GM18505 (cell line): Measurements from ENCODE around the gene PHLPP2.

ENCODE experiments used
- ATAC-seq: cut with Tn5 transposase; IDR thresholded peaks from one replicate; pipeline ENCODE4 v1.9.1; 2021; ENCODE audit not compliant: unreplicated experiment
- POLR2A ChIP-seq: IDR thresholded peaks from 4 replicates; pipeline ENCODE4 v1.6.1; 2011; ENCODE audit warnings: borderline replicate concordance; ENCODE audit not compliant: insufficient read depth, insufficient read length; ENCODE audit errors: extremely low read depth

Gene PHLPP2

GRCh38 chr16:71672803-71673581 lies 51.5 kb downstream of the PHLPP2 start:
- ATAC-seq, result no peak
- TF ChIP-seq POLR2A, result no peak

GRCh38 chr16:71672125-71672524 lies 52.4 kb downstream of the PHLPP2 start:
- no peak for ATAC-seq
- TF ChIP-seq POLR2A, result no peak

GRCh38 chr16:71671165-71671564 lies 53.3 kb downstream of the PHLPP2 start:
- no peak for TF ChIP-seq POLR2A
- no peak for ATAC-seq

GRCh38 chr16:71670537-71670936 lies 54.0 kb downstream of the PHLPP2 start:
- ATAC-seq, result no peak
- no peak for TF ChIP-seq POLR2A

- TF ChIP-seq POLR2A, result no peak
- no peak for ATAC-seq
Measured at GRCh38 chr16:71669926-71670536, 54.5 kb downstream of the PHLPP2 start.

GRCh38 chr16:71666928-71667707 lies 57.4 kb downstream of the PHLPP2 start:
- TF ChIP-seq POLR2A, result no peak
- ATAC-seq, result no peak

- no peak for TF ChIP-seq POLR2A
- no peak for ATAC-seq
Measured at GRCh38 chr16:71666264-71666663, 58.2 kb downstream of the PHLPP2 start.

GRCh38 chr16:71659471-71659870 lies 65.0 kb downstream of the PHLPP2 start:
- no peak for ATAC-seq
- TF ChIP-seq POLR2A, result no peak

GRCh38 chr16:71658771-71659170 lies 65.7 kb downstream of the PHLPP2 start:
- TF ChIP-seq POLR2A, result no peak
- no peak for ATAC-seq

- no peak for ATAC-seq
- TF ChIP-seq POLR2A, result no peak
Measured at GRCh38 chr16:71649704-71650103, 74.8 kb downstream of the PHLPP2 start.

- no peak for ATAC-seq
- TF ChIP-seq POLR2A, result no peak
Measured at GRCh38 chr16:71648921-71649320, 75.6 kb downstream of the PHLPP2 start.

- no peak for ATAC-seq
- TF ChIP-seq POLR2A, result no peak
Measured at GRCh38 chr16:71648162-71648561, 76.3 kb downstream of the PHLPP2 start.

- no peak for ATAC-seq
- TF ChIP-seq POLR2A, result no peak
Measured at GRCh38 chr16:71647391-71647790, 77.1 kb downstream of the PHLPP2 start.
